CD4-positive, alpha-beta T cell treated with Interferon alpha-2 for 1 hour (primary cell): ENCODE data around the gene GK.
A peak's percentile ranks its signal among the peaks of the same experiment; 100 is the strongest.
"Not testable (repeated sequence)": the region's sequence is repeated elsewhere in the genome, so short reads cannot be mapped to it uniquely, and the experiment has no call there.

Source experiments
- DNase-seq, 2 donors: peaks; one replicate each; pipeline ENCODE4 v3.0.0-alpha.2; 2020 to 2022

Gene GK

DNA sequence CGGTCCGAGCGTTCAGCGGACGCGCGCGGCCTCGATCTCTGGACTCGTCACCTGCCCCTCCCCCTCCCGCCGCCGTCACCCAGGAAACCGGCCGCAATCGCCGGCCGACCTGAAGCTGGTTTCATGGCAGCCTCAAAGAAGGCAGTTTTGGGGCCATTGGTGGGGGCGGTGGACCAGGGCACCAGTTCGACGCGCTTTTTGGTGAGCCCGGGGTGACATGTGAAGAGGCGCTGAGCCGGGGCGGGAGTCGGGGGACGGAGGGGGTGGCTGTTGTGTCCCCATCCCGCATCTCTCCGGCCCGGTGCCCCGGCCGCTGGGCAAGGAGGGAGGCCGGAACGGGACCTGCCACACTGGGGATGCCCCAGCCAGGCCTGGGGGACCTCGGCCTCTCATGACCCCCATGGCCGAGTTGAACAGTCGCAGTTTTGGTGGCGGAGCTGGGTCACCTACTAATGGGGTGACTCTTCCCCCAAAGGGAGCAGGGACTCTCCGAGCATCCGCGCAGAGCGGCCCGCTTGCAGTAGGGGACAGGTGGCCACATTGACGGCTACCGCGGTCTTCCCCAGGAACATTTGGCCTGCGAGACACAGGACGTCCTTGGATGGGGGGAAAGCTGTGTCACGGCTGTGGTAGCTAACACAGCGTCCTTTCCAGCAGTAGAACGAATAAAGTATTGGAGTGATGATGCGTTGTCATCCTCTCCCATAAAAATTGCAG, at the start of gene GK:
GK (plus strand) TSS at position 9 of the 717 bp plus-strand sequence; CDS start at position 124, 115 bp downstream.
- peak in 1 of 2 donors; percentile 27 for DNase-seq

DNA sequence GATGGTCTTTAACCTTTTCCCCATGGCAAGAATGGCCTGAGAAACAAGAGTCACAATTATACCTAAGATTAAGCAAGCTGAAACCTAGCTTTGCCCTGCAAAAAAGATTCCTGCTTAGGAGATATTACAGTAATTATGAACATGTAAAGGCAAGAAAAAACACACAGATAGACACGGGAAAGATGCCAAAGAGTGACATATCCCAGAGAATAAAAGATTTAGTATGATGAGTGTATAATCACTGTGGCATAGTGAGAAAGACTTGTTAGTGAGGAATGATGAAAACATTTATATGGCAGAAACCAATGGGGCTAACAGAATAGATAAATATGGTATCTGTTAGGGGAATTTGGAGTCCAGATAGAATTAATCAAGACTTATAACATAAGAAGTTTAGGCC, 46.1 kb upstream of the GK start:
- DNase-seq: no peak

DNA sequence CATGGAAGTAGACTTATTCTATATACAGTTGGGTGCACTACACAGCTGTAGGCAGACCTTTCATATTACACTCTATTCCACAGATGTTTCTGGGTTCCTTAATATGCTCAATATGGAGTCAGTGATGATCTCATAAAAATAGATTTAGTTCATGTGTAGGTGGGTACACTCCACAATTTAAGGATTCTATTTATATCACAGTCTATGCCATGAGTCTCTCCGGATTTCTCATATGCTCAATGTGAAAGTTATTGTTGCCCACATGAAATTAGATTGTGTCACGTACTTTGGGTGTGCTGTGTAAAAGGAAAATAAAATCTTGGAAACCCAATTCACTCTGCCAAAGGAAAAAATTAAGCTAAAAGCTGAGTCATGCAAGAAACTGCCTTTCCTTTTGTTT, 43.2 kb upstream of the GK start:
- no peak for DNase-seq

DNA sequence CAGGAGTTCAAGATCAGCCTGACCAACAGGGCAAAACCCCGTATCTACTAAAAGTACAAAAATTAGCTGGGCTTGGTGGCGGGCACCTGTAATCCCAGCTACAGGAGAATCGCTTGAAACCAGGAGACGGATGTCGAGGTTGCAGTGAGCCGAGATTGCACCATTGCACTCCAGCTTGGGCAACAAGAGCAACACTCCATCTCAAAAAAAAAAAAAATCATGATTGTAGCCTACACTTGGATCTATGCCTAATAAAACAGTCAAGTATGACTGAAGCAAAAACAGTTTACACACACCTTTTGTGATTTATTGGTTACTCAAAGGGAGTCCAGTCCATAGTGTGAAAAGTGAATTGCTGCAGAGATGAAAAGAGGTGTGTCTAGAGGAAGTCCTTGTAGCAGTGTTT, 41.0 kb upstream of the GK start:
- no peak for DNase-seq

DNA sequence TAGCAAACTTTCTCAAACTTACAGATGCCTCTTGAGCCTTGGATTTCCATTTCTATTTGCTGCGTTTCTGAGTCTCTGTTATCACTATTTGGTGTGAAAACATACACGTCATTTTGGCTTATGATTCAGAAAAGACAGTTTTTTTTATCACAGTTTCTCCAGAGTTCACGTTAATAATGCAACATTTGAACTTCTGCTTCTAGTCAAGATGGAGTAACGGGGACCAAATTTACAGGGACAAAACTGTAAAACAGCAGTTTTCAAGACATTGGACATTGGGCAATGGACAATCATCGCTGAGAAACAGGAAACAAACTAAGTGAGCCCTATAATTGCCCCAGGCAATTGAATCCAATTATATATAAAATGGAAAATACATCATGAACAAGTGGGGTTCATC, 39.5 kb upstream of the GK start:
- peak in 1 of 2 donors; percentile 26 for DNase-seq

GRCh38 chrX:30615229-30615628, 38.0 kb upstream of the GK start:
- no peak for DNase-seq

DNA sequence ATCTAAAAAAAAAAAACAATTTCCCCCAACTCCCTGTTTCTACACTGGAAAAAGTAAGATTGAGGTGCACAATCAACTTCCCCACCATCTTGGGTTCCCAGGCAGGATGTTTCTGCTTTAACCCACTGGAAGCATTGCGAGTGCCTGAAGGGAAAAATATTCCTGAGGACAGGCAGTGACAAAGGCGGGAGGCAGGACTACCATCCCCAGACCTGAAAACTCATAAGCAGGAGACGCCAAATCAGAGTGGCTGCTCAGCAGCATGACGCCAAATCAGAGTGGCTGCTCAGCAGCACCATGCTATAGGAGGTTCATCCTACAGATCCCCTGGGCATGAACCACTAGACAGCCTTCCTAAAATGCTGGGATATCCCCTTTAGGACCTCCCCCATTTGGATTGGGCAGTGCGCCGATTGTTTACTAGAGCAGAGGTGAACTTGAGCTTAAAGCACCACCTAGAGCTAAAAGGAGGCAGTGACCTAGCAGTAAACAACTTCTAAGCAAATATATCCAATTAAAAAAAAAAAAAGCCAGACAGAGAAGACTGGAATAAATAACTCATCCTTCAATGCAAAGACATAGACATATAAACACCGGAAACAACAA, 35.0 kb upstream of the GK start:
- no peak for DNase-seq

DNA sequence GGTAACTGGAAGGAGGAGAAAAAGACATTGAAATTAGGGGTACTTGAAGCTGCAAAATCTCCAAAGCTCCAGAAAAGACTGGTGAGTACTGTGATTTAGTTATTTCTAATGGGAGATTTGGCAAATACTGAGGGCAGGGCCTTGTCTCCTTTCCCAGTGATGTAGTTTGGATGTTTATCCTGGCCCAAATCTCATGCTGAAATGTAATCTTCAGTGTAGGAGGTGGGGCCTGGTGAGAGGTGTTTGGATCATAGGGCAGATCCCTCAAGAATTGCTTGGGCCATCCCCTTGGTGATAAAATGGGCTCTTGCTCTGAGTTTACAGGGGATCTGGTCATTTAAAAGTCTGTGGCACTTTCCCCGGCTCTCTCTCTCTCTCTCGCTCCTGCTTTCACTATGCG, 33.1 kb upstream of the GK start:
- no peak for DNase-seq

- peak in 1 of 2 donors; percentile 46 for DNase-seq
Observed at GRCh38 chrX:30620980-30621618, 32.1 kb upstream of the GK start.

GRCh38 chrX:30622361-30622760, 30.9 kb upstream of the GK start:
- DNase-seq: no peak

- no peak for DNase-seq
Observed at GRCh38 chrX:30626402-30626801, 26.8 kb upstream of the GK start.

DNA sequence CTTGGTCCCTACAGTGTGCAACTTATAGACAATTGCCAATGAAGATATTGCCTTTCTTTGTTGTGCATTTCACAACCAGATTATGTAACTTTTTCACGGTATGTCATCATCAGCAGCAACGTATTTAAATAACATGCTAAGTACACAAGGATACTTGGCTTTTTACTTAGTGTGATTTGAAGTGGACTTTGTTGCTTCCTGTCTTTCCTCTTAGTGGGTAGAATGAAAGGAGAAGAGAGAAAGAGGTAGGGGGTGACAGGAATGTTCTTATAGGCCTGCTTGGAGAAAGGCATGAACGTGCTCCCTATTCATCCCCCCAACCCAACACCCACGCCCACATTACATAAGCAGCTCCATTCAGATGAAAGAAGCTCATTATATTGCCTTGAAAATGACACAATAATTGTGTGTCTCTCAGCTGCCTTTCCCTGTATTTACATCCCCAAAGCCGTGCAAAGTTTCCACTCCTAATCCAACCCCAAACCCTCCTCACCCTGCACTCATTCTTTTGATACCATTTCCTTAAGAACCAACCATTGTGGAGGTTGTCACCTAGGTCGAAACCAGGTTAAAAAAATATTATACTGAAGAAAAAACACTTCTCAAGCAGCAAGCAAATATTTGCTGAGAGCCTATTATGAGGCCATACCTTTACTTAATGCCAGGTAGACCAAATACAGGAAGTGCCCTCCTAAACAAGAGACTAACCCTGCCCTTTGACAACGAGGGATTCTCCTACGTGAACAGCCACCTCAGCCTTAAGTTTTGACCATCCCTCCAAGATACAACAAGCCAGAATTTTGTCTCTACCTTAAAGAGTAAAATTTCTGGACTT, 25.2 kb upstream of the GK start:
- no peak for DNase-seq

DNA sequence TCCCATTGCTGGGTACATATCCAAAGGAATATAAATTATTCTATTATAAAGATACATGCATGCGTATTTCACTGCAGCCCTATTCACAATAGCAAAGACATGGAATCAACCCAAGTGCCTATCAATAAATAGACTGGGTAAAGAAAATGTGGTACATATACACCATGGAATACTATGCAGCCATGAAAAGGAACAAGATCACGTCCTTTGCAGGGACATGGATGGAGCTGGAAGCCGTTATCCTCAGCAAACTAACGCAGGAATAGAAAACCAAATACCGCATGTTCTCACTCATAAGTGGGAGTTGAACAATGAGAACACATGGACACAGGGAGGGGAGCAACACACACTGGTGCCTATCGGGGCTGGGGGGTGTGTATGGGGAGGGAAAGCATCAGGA, 19.2 kb upstream of the GK start:
- DNase-seq: not testable (repeated sequence)

GRCh38 chrX:30635630-30636029, 17.6 kb upstream of the GK start:
- peak in 1 of 2 donors; percentile 38 for DNase-seq

DNA sequence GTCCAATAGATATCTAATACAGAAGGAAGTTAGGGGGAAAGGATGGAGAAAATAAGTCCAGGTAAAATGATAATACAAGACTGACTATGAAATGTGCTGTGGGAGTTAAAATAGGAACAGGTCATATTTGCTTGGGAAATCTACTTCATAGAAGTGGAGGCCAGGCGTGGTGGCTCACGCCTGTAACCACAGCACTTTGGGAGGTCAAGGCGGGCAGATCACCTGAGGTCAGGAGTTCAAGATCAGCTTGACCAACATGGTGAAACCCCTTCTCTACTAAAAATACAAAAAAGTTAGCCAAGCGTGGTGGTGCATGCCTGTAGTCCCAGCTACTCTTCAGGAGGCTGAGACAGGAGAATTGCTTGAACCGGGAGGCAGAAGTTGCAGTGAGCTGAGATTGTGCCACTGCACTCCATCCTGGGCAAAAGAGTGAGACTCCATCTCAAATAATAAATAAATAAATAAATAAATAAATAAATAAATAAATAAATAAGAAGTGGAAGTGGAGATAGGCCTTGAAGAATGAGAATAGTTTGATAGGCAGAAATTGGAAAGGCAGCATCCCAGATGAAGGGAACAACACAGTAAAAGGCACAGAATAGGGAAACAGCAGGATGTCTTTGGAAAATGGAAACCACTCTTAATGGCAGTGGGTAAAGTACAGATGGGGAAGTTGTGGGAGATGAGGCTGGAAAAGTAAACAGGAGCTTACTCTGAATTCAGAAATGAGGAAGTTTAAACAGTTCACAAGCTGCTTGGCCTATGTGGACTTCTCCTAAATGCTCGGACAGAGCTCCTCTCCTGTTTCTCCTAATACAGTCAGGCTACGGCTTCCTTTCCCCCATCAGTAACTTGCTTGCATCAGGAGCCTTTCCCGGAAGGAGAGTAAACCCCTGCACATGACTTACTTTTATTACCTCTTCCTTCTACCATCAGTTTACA, 15.1 kb upstream of the GK start:
- peak in 1 of 2 donors; percentile 71 for DNase-seq

- DNase-seq: not testable (repeated sequence)
Observed at GRCh38 chrX:30639702-30640101, 13.5 kb upstream of the GK start.

- no peak for DNase-seq
Observed at GRCh38 chrX:30642642-30643041, 10.6 kb upstream of the GK start.

DNA sequence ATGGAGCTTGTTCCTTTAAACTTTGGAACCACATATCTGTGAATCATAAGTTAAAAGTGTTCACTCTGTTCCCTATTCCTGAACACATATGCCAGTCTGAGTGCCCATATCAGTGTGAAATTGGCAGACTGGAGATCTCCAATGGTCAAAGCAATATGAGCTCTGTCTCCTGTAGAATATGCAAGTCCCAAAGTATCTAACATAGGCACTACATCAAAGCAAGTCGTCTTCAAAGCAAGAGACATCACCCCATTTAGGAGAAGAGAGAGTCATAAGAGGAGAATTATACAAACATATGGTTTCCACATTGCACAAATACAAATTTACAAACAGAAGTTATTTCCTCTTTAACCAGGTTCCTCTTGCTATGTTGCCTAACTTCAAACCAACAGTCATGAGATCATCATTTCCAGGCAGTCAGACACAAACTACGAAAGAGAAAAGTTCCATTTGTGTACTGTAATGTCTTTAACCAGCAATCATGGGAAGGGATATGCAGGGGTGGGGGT, 9.9 kb upstream of the GK start:
- peak in 1 of 2 donors; percentile 42 for DNase-seq

GRCh38 chrX:30649859-30650258, 3.4 kb upstream of the GK start:
- DNase-seq: peak in 1 of 2 donors; percentile 45

- peak; percentile 92 for DNase-seq
Observed at GRCh38 chrX:30652527-30653414, 452 bp upstream of the GK start.

DNA sequence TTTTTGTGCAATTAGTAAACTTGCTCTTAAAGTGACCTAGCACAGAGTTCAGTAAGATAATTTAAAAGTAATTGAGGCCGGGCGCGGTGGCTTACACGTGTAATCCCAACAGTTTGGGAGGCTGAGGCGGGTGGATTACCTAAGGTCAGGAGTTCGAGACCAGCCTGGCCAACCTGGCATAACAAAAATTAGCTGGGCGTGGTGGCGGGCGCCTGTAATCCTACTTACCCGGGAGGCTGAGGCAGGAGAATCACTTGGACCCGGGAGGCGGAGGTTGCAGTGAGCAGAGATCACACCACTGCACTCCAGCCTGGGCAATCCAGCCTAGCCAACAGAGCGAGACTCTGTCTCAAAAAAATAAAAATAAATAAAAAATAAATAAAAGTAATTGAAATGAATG, 1.2 kb downstream of the GK start:
- not testable (repeated sequence) for DNase-seq
